Ecto neural progenitor cell (in vitro differentiated cells): ENCODE measurements around the gene SDK1.
"Not testable (repeated sequence)": the region's sequence is repeated elsewhere in the genome, so short reads cannot be mapped to it uniquely, and the experiment has no call there.

Experiments
- DNase-seq: peaks from one replicate; pipeline ENCODE4 v3.0.0-alpha.2; 2018; ENCODE audit warnings: low spot score

SDK1 gene

GRCh38 chr7:3582145-3582544 is 281.1 kb downstream of the SDK1 start:
- DNase-seq = not testable (repeated sequence)

- DNase-seq = no peak
These were observed 284.8 kb downstream of the SDK1 start for GRCh38 chr7:3585826-3586225.

GRCh38 chr7:3588341-3588740 is 287.3 kb downstream of the SDK1 start:
- DNase-seq = no peak

- no peak for DNase-seq
These were observed 288.7 kb downstream of the SDK1 start for GRCh38 chr7:3589752-3590151.

- no peak for DNase-seq
These were observed 290.2 kb downstream of the SDK1 start for GRCh38 chr7:3591219-3591618.

- no peak for DNase-seq
These were observed 290.9 kb downstream of the SDK1 start for GRCh38 chr7:3591944-3592343.

GRCh38 chr7:3592401-3593134 is 291.5 kb downstream of the SDK1 start:
- DNase-seq = no peak

GRCh38 chr7:3594901-3595300 is 293.8 kb downstream of the SDK1 start:
- no peak for DNase-seq

GRCh38 chr7:3598854-3599253 is 297.8 kb downstream of the SDK1 start:
- DNase-seq = no peak

- no peak for DNase-seq
These were observed 304.2 kb downstream of the SDK1 start for GRCh38 chr7:3605222-3605621.

- no peak for DNase-seq
These were observed 305.4 kb downstream of the SDK1 start for GRCh38 chr7:3606436-3606835.

- no peak for DNase-seq
These were observed 306.8 kb downstream of the SDK1 start for GRCh38 chr7:3607847-3608246.

GRCh38 chr7:3616306-3616705 is 315.3 kb downstream of the SDK1 start:
- DNase-seq = no peak

GRCh38 chr7:3630081-3630480 is 329.0 kb downstream of the SDK1 start:
- no peak for DNase-seq

GRCh38 chr7:3634396-3634795 is 333.3 kb downstream of the SDK1 start:
- no peak for DNase-seq

GRCh38 chr7:3636131-3636860 is 335.2 kb downstream of the SDK1 start:
- no peak for DNase-seq

- DNase-seq = no peak
These were observed 338.2 kb downstream of the SDK1 start for GRCh38 chr7:3639253-3639652.

GRCh38 chr7:3641582-3641981 is 340.5 kb downstream of the SDK1 start:
- DNase-seq = no peak

- DNase-seq = no peak
These were observed 342.0 kb downstream of the SDK1 start for GRCh38 chr7:3643091-3643490.

- DNase-seq = no peak
These were observed 347.2 kb downstream of the SDK1 start for GRCh38 chr7:3648276-3648675.

- DNase-seq = no peak
These were observed 348.2 kb downstream of the SDK1 start for GRCh38 chr7:3649250-3649649.

GRCh38 chr7:3649678-3650440 is 348.8 kb downstream of the SDK1 start:
- DNase-seq = no peak

- no peak for DNase-seq
These were observed 349.8 kb downstream of the SDK1 start for GRCh38 chr7:3650844-3651243.
